Tracheal epithelial cell (primary cell): Measurements from ENCODE around the gene NCK2. TPM values are rescaled to one million over a fixed set of nuclear protein-coding genes. Genes with fewer than 3 reads are reported as not detected.

Experiments
- total RNA-seq: library from RNA; depleted of rRNA; stranded (reverse); fragments of >200 nt; gene quantifications from 2 replicates; pipeline ENCODE4 v1.2.1, GENCODE V29; 2014

The NCK2 gene
- total RNA-seq: 62.7 and 106 TPM in 2 replicates

GRCh38 chr2:105744909-105745853 is at the start of gene NCK2:
Gene NCK2, plus strand, starts transcription at chr2:105744912. Its CDS starts 110,152 bp downstream, at chr2:105855064.

